ENCODE results near the gene KRTAP4-3. TPM values are rescaled to one million over a fixed set of nuclear protein-coding genes. Genes with fewer than 3 reads are reported as not detected.
"Not testable (repeated sequence)": the region's sequence is repeated elsewhere in the genome, so short reads cannot be mapped to it uniquely, and the experiment has no call there.

KRTAP4-3 gene
- total RNA-seq, 6 experiments from 2014 or later, result not detected

GRCh38 chr17:41150026-41150425 is 18.0 kb downstream of the KRTAP4-3 start:
- H3K27me3 Mint-ChIP-seq (ENCODE audit: insufficient read depth), result no peaks in the 10 kb centered on the region
- H3K27ac Mint-ChIP-seq, result no peak overlapping the region
- no peaks in the 10 kb centered on the region for H3K36me3 Mint-ChIP-seq (ENCODE audit: low read depth)
- H3K9me3 Mint-ChIP-seq, result no peaks in the 10 kb centered on the region
- no peak for DNase-seq
- peaks cover 7% of the 10 kb centered on the region for H3K4me1 Mint-ChIP-seq (ENCODE audit: low read depth)
- TF ChIP-seq CTCF (IDR thresholded peaks at IDR 0.05), result no peak
- no peak overlapping the region for H3K4me3 Mint-ChIP-seq

GRCh38 chr17:41149652-41149985 is 18.4 kb downstream of the KRTAP4-3 start, which contains the start of gene KRTAP4-5:
KRTAP4-5 (minus strand) TSS chr17:41149825; CDS start chr17:41149767, 58 bp downstream.
- no peaks in the 10 kb centered on the region for H3K27me3 Mint-ChIP-seq (ENCODE audit: insufficient read depth)
- DNase-seq, result no peak
- no peaks in the 10 kb centered on the region for H3K36me3 Mint-ChIP-seq (ENCODE audit: low read depth)
- H3K4me3 Mint-ChIP-seq, result no peak within 1 kb of the TSS
- no peak within 1 kb of the TSS for H3K27ac Mint-ChIP-seq
- peaks cover 7% of the 10 kb centered on the region for H3K4me1 Mint-ChIP-seq (ENCODE audit: low read depth)
- H3K9me3 Mint-ChIP-seq, result no peaks in the 10 kb centered on the region
- no peak for TF ChIP-seq CTCF (IDR thresholded peaks at IDR 0.05)

DNA sequence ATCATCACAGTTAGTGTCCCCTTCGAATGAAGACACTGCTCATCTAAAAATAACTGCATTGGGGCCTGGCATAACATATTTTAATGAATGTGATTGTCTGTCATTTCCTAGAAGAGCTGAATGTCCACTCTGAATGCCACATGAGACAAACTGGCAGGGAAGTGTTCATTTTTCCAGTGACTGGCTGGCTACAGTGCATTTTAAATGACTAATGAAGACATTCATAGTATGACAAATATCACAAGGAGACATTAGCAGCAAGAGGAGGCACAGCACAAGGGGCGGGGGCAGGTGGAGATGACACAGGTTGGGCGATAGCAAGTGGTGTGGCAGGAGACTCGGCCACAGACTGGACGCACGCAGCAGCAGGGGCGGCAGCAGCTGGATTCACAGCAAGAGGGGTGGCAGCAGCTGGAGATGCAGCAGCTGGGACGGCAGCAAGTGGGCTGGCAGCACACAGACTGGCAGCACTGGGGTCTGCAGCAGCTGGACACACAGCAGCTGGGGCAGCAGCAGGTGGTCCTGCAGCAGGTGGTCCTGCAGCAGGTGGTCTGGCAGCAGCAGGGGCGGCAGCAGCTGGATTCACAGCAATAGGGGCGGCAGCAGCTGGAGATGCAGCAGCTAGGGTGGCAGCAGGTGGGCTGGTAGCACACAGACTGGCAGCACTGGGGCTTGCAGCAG is 18.9 kb downstream of the KRTAP4-3 start:
- not testable (repeated sequence) for DNase-seq; H3K9me3 Mint-ChIP-seq; H3K4me1 Mint-ChIP-seq (ENCODE audit: low read depth); H3K4me3 Mint-ChIP-seq; H3K27ac Mint-ChIP-seq; H3K36me3 Mint-ChIP-seq (ENCODE audit: low read depth); H3K27me3 Mint-ChIP-seq (ENCODE audit: insufficient read depth)

- Mint-ChIP-seq H3K36me3 (ENCODE audit: low read depth) (peaks cover 15% of the 10 kb centered on the region), H3K27me3 (ENCODE audit: insufficient read depth) (no peaks in the 10 kb centered on the region)
Measured at GRCh38 chr17:41147531-41148204, 20.4 kb downstream of the KRTAP4-3 start.

DNA sequence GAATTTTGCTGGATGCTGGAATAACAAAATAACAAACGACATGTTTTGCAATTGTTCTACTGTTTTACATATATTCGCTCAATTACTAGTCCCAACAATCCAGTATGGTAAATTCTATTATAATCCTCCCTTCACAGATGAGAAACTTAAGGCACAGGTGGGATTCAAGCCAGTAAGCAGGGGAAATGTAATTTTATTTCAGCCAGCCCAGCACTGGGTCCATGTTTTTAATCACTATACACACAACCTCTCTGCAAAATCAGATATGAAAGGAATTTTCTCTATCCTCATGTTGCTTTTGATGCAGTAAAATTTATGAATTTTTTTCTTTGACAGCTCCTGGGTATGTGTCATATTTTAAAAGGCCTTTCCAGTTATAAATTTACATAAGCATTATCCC is 22.8 kb downstream of the KRTAP4-3 start:
- TF ChIP-seq CTCF (IDR thresholded peaks at IDR 0.05), result no peak
- no peak overlapping the region for H3K27ac Mint-ChIP-seq

More at GRCh38 chr17:41147531-41148204, 20.4 kb downstream of the KRTAP4-3 start:
- no peak for DNase-seq
- no peak for TF ChIP-seq CTCF (IDR thresholded peaks at IDR 0.05)
- Mint-ChIP-seq H3K27ac (no peak overlapping the region), H3K4me1 (ENCODE audit: low read depth) (peaks cover 7% of the 10 kb centered on the region), H3K4me3 (no peak overlapping the region), H3K9me3 (peaks cover 16% of the 10 kb centered on the region)

GRCh38 chr17:41144846-41145245 is 23.2 kb downstream of the KRTAP4-3 start:
- Mint-ChIP-seq H3K9me3 (peaks cover 31% of the 10 kb centered on the region), H3K27me3 (ENCODE audit: insufficient read depth) (no peaks in the 10 kb centered on the region), H3K4me3 (no peak overlapping the region), H3K4me1 (ENCODE audit: low read depth) (peaks cover 24% of the 10 kb centered on the region), H3K36me3 (ENCODE audit: low read depth) (peaks cover 25% of the 10 kb centered on the region), H3K27ac (no peak overlapping the region)
- no peak for DNase-seq
- no peak for TF ChIP-seq CTCF (IDR thresholded peaks at IDR 0.05)

More for the DNA sequence above, 22.8 kb downstream of the KRTAP4-3 start:
- Mint-ChIP-seq H3K4me1 (ENCODE audit: low read depth) (peaks cover 23% of the 10 kb centered on the region), H3K36me3 (ENCODE audit: low read depth) (peaks cover 25% of the 10 kb centered on the region), H3K27me3 (ENCODE audit: insufficient read depth) (no peaks in the 10 kb centered on the region), H3K4me3 (no peak overlapping the region), H3K9me3 (peaks cover 30% of the 10 kb centered on the region)
- DNase-seq, result no peak
